Testis (tissue), 3 donors: ENCODE data around the gene CLN3. TPM values are rescaled to one million over a fixed set of nuclear protein-coding genes. Genes with fewer than 3 reads are reported as not detected.
A peak's percentile ranks its signal among the peaks of the same experiment; 100 is the strongest.
"Not testable (repeated sequence)": the region's sequence is repeated elsewhere in the genome, so short reads cannot be mapped to it uniquely, and the experiment has no call there.

ENCODE experiments used
- DNase-seq: peaks from one replicate; pipeline ENCODE4 v3.0.0-alpha.2; 2019
- H3K27ac ChIP-seq, 2 donors: fragments of 200-600 bp; sonication (generic); one replicate each; pipeline ENCODE4 v1.5.1; 2019
- H3K27me3 ChIP-seq: fragments of 200-600 bp; sonication (generic); one replicate; pipeline ENCODE4 v1.5.1; 2019
- H3K36me3 ChIP-seq: fragments of 200-600 bp; sonication (generic); one replicate; pipeline ENCODE4 v1.5.1; 2017; ENCODE audit warnings: low read depth; ENCODE audit errors: missing control alignments
- H3K4me1 ChIP-seq: fragments of 200-600 bp; sonication (generic); one replicate; pipeline ENCODE4 v1.5.1; 2019
- H3K4me3 ChIP-seq, 2 donors: fragments of 200-600 bp; sonication (generic); one replicate each; pipeline ENCODE4 v1.5.1; 2017 to 2019
- H3K9me3 ChIP-seq: fragments of 200-600 bp; sonication (generic); one replicate; pipeline ENCODE4 v1.5.1; 2017
- CTCF ChIP-seq, 3 experiments: fragments of 450-650 bp in 2 of 3; fragments of 200-600 bp in 1 of 3; sonication (generic) in 1 of 3; IDR thresholded peaks; one replicate each; pipeline ENCODE4 v1.5.1; 2016 to 2019; ENCODE audit warnings: antibody characterized with exemption in 3 of 3, mild to moderate bottlenecking in 2 of 3, moderate library complexity in 1 of 3
- POLR2A ChIP-seq: fragments of 450-650 bp; IDR thresholded peaks from one replicate; pipeline ENCODE4 v1.6.1; 2017; ENCODE audit warnings: antibody characterized with exemption, mild to moderate bottlenecking, moderate library complexity
- WGBS, 2 donors: methylation state at CpG; one replicate each; pipeline ENCODE4 v1.1.5; 2018; 5-methylcytosine and 5-hydroxymethylcytosine counted together
- intact Hi-C: fragments of 100-400 bp; cut with DNase I; formaldehyde crosslinking; loops from one replicate; pipeline ENCODE4 v1.15.1; 2023; ENCODE audit warnings: low total_unique reads
- polyA plus RNA-seq: library from polyadenylated mRNA; stranded (reverse); fragments of 350-450 nt; fragmentation: Illumina TruSeq; extraction: RNeasy Lipid Tissue Mini Kit (QIAGEN cat#74804); gene quantifications from one replicate; pipeline ENCODE4 v1.2.3, GENCODE V29; 2014; ENCODE audit warnings: low read depth, low replicate concordance; ENCODE audit not compliant: insufficient read depth
- total RNA-seq, 2 donors: library from RNA; depleted of rRNA; stranded (reverse); fragments of >200 nt; gene quantifications; one replicate each; pipeline ENCODE4 v1.2.3, GENCODE V29; 2016

The CLN3 gene
- total and polyA plus RNA-seq, 3 donors from 2014 or later = 23.3 to 50.2 (median 25.4) TPM

DNA sequence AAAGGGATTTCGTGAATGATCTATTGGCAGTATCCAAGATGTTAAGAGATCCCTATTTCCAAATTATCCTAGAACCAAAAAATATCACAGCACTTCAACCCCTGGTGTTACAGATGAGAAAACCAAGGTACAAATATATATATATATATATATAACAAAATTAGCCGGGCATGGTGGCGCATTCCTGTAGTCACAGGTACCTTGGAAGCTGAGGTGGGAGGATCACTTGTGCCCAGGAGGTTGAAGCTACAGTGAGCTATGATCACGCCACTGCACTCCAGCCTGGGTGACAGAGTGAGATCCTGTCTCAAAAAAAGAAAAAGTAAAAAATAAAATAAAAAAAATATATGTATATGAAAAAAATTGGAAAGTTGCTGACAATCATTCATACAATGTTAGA is 637 bp upstream of the CLN3 start:
- no peaks in the 10 kb centered on the region for H3K9me3 ChIP-seq
- peak overlapping the region; percentile 95 to 98 for H3K27ac ChIP-seq
- no peak for DNase-seq
- no peaks in the 10 kb centered on the region for H3K36me3 ChIP-seq
- intact Hi-C loops = no loop called here
- no peak for TF ChIP-seq CTCF (IDR thresholded peaks at IDR 0.05)
- no peak for TF ChIP-seq POLR2A
- peak overlapping the region; percentile 91 to 93 for H3K4me3 ChIP-seq
- H3K4me1 ChIP-seq = peaks cover 5% of the 10 kb centered on the region
- 40 to 51% methylated on average over 4 of the region's 4 CpGs for WGBS, 2 donors
- no peaks in the 10 kb centered on the region for H3K27me3 ChIP-seq

GRCh38 chr16:28491230-28491969 is 474 bp downstream of the CLN3 start:
- WGBS, 2 donors = 0 to 1% methylated on average over 12 to 35 of the region's 42 CpGs
- no peaks in the 10 kb centered on the region for H3K27me3 ChIP-seq
- H3K4me1 ChIP-seq = peaks cover 5% of the 10 kb centered on the region
- H3K4me3 ChIP-seq = peak overlapping the region; percentile 91 to 93
- no peaks in the 10 kb centered on the region for H3K9me3 ChIP-seq
- intact Hi-C loops = no loop called here
- TF ChIP-seq CTCF (IDR thresholded peaks at IDR 0.05) (no peak), POLR2A (no peak)
- peak; percentile 59 for DNase-seq
- no peaks in the 10 kb centered on the region for H3K36me3 ChIP-seq
- peak overlapping the region; percentile 95 to 98 for H3K27ac ChIP-seq

DNA sequence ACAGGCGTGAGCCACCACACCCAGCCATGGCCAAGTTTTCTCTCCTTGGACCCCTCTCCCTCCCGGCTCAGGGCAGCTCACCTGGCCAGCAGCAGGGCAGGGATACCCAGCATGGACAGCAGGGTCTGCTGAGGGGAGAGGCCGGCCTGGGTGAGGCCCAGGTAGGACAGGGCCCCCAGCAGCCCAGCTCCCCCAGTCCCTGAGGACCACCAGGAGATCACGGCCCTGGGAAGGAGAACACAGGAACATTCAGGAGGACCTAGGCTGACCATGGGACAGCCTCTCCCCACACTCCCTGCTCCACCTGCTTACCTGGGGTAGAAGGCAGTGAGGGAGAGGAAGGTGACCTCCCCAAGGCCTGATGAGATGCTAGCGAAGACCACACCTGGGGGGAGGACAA is 5.6 kb downstream of the CLN3 start:
- intact Hi-C loops = loop anchor here (10.0 kb wide), 1 partner anchor 139 kb away; no protein-coding TSS in a partner anchor
- Histone ChIP-seq H3K27me3 (no peaks in the 10 kb centered on the region), H3K9me3 (no peaks in the 10 kb centered on the region), H3K4me3 (no peak overlapping the region), H3K4me1 (peaks cover 5% of the 10 kb centered on the region), H3K36me3 (no peaks in the 10 kb centered on the region), H3K27ac (no peak overlapping the region)
- 91 to 92% methylated on average over 2 to 5 of the region's 5 CpGs for WGBS, 2 donors
- DNase-seq = no peak
- TF ChIP-seq POLR2A (no peak), CTCF (IDR thresholded peaks at IDR 0.05) (no peak)

DNA sequence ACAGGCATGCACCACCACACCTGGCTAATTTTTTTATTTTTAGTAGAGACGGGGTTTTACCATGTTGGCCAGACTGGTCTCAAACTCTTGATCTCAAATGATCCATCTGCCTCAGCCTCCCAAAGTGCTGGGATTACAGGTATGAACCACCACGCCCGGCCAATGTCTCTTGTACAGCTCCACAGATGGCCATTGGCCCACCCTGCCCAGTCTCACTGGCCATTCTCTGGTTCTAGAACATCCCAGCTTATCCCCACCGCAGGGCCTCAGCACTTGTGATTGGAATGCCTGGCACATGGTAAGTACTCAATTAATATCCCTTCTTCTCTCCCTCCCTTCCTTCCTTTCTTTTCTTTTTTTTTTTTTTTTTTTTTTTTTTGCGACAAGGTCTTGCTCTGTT is 8.5 kb downstream of the CLN3 start:
- not testable (repeated sequence) for DNase-seq, H3K36me3 ChIP-seq, H3K27me3 ChIP-seq, H3K4me1 ChIP-seq, H3K27ac ChIP-seq, H3K9me3 ChIP-seq, H3K4me3 ChIP-seq
- WGBS, 2 donors = 84 to 92% methylated on average over 5 of the region's 5 CpGs
- intact Hi-C loops = loop anchor here (10.0 kb wide), 1 partner anchor 141 kb away; no protein-coding TSS in a partner anchor

DNA sequence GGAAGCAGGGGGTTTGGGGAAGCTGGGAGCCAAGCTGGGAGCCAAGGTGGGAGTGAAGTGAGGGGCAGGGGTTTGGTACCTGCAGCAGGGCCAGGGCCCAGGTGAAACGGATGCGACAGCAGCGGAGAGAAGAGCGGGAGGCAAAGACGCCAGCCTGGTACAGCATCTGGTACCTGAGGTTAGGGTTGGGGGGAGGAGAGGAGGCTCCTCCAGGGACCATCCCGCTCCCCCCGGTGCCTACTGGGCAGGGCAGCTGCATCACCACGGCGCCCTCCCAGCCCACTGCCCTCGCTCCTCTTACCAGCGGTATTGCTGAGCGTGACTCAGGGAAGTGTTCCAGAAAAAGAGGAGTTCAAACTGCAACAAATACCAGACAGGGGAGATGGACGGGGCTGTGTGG is 9.8 kb downstream of the CLN3 start:
- Histone ChIP-seq H3K9me3 (no peaks in the 10 kb centered on the region), H3K36me3 (no peaks in the 10 kb centered on the region), H3K27ac (no peak overlapping the region), H3K4me3 (no peak overlapping the region), H3K4me1 (no peaks in the 10 kb centered on the region), H3K27me3 (no peaks in the 10 kb centered on the region)
- 94 to 96% methylated on average over 11 to 13 of the region's 13 CpGs for WGBS, 2 donors
- TF ChIP-seq CTCF (IDR thresholded peaks at IDR 0.05) = no peak
- TF ChIP-seq POLR2A = no peak
- no peak for DNase-seq
- intact Hi-C loops = loop anchor here (10.0 kb wide), 1 partner anchor 143 kb away; no protein-coding TSS in a partner anchor
